GM12878 (cell line): ENCODE measurements around the gene OVOL3. TPM values are rescaled to one million over a fixed set of nuclear protein-coding genes. Genes with fewer than 3 reads are reported as not detected.

ENCODE experiments used
- ATAC-seq: fragments of 200-7000 bp; cut with Tn5 transposase; 3 replicates; pipeline ENCODE4 v1.9.1; 2020; ENCODE audit warnings: mild to moderate bottlenecking, moderate library complexity
- BruUV-seq: library from RNA; stranded (reverse); fragments of 400-500 nt; replicated peaks from 2 replicates; lab custom pipeline; 2021; lab: Mats Ljungman, UMichigan
- CTCF ChIA-PET: fragments of 300-600 bp; sonication (Branson Sonifier 250); formaldehyde crosslinking; extraction: SDS; loops from one replicate; lab custom pipeline; 2021; ENCODE audit warnings: inconsistent platforms; lab: Yijun Ruan, JAX
- POLR2A ChIA-PET: fragments of 350-600 bp; formaldehyde crosslinking; extraction: SDS; loops from one replicate; lab custom pipeline; 2021; ENCODE audit warnings: inconsistent platforms; lab: Charles Lee
- RAD21 ChIA-PET: fragments of 300-600 bp; sonication (Branson Sonifier 250); formaldehyde crosslinking; loops from one replicate; lab custom pipeline; 2023; ENCODE audit warnings: antibody characterized with exemption; ENCODE audit not compliant: unreplicated experiment; lab: Charles Lee
- SMC1A ChIA-PET: fragments of 300-600 bp; sonication (Branson Sonifier 250); formaldehyde crosslinking; loops from one replicate; lab custom pipeline; 2023; ENCODE audit not compliant: unreplicated experiment, uncharacterized antibody; lab: Charles Lee
- DNase-seq: peaks from one replicate; pipeline ENCODE4 v3.0.0-alpha.2; 2011; ENCODE audit warnings: low read depth, low spot score
- FAIRE-seq: peaks from 3 replicates; lab custom pipeline; 2011; peaks lifted over from hg19 to GRCh38; lab: Jason Lieb, UNC
- H2AFZ ChIP-seq: 2 replicates; pipeline ENCODE4 v1.6.0; 2011; ENCODE audit warnings: low read depth, low read length, control low read depth; ENCODE audit not compliant: control insufficient read depth
- H3K27ac ChIP-seq: 2 replicates; pipeline ENCODE4 v1.5.1; 2011; ENCODE audit warnings: control low read depth; ENCODE audit not compliant: control insufficient read depth, insufficient read depth
- H3K27me3 ChIP-seq, 2 experiments: replicated peaks in 1 of 2; 2 replicates each; pipeline versions ENCODE4 v1.6.0 to v1.6.1; 2011; ENCODE audit warnings: low read length in 1 of 2; ENCODE audit not compliant: control insufficient read depth in 2 of 2, insufficient read depth in 2 of 2
- H3K36me3 ChIP-seq, 2 experiments: 2 replicates each; pipeline ENCODE4 v1.5.1; 2011; ENCODE audit warnings: low read length in 1 of 2; ENCODE audit not compliant: control insufficient read depth in 2 of 2, insufficient read depth in 2 of 2
- H3K4me1 ChIP-seq: 2 replicates; pipeline ENCODE4 v1.6.1; 2011; ENCODE audit warnings: mild to moderate bottlenecking, low read length, moderate library complexity, mixed read lengths; ENCODE audit not compliant: control insufficient read depth, insufficient read depth
- H3K4me2 ChIP-seq: 2 replicates; pipeline ENCODE4 v1.6.0; 2011; ENCODE audit warnings: control low read depth; ENCODE audit not compliant: control insufficient read depth, insufficient read depth
- H3K4me3 ChIP-seq: fragments of 200-600 bp; sonication (generic); 2 replicates; pipeline ENCODE4 v1.5.1; 2016
- H3K79me2 ChIP-seq: 2 replicates; pipeline ENCODE4 v1.6.0; 2011; ENCODE audit warnings: low read length; ENCODE audit not compliant: control insufficient read depth, insufficient read depth
- H3K9ac ChIP-seq: 2 replicates; pipeline ENCODE4 v1.8.0; 2011; ENCODE audit warnings: low read length, control low read depth, mixed read lengths; ENCODE audit not compliant: control insufficient read depth, insufficient read depth
- H3K9me3 ChIP-seq: replicated peaks from 3 replicates; pipeline ENCODE4 v1.5.1; 2011; ENCODE audit warnings: mild to moderate bottlenecking, low read length; ENCODE audit not compliant: control insufficient read depth, insufficient read depth
- H4K20me1 ChIP-seq: 2 replicates; pipeline ENCODE4 v1.6.0; 2011; ENCODE audit not compliant: control insufficient read depth, insufficient read depth
- JUNB ChIP-seq: IDR thresholded peaks from 2 replicates; pipeline ENCODE4 v1.6.1; 2016; ENCODE audit warnings: antibody characterized with exemption, mild to moderate bottlenecking
- MEF2B ChIP-seq: fragments of 450-650 bp; IDR thresholded peaks from 2 replicates; pipeline ENCODE4 v1.6.1; 2018; ENCODE audit warnings: mild to moderate bottlenecking, moderate library complexity; ENCODE audit not compliant: partially characterized antibody, poor library complexity, severe bottlenecking
- POLR2A ChIP-seq: IDR thresholded peaks from 2 replicates; pipeline ENCODE4 v1.6.1; 2011; ENCODE audit warnings: low read depth, mild to moderate bottlenecking, low read length
- RFX5 ChIP-seq: IDR thresholded peaks from 2 replicates; pipeline ENCODE4 v1.6.1; 2011; ENCODE audit warnings: low read depth, low read length, improper control_type of control experiment
- SMC3 ChIP-seq: IDR thresholded peaks from 2 replicates; pipeline ENCODE4 v1.6.1; 2011; ENCODE audit warnings: low read length, improper control_type of control experiment, borderline replicate concordance
- SREBF1 ChIP-seq: IDR thresholded peaks from 2 replicates; pipeline ENCODE4 v1.6.1; 2012; ENCODE audit warnings: mild to moderate bottlenecking, low read length
- WGBS: methylation state at CpG from one replicate; pipeline ENCODE4 v1.1.6; 2016; ENCODE audit warnings: low lambda C conversion rate; ENCODE audit not compliant: insufficient replicate concordance, insufficient coverage; ENCODE audit errors: missing lambda C conversion rate; 5-methylcytosine and 5-hydroxymethylcytosine counted together
- in situ Hi-C: fragments of 300-500 bp; cut with MboI; formaldehyde crosslinking; loops from 9 replicates; pipeline ENCODE4 v1.14.3; 2018; ENCODE audit warnings: mixed read lengths
- intact Hi-C: fragments of 100-400 bp; cut with micrococcal nuclease; formaldehyde crosslinking; loops from one replicate; pipeline ENCODE4 v1.14.2; 2022; ENCODE audit not compliant: unreplicated experiment
- polyA plus RNA-seq, 11 experiments: library from polyadenylated mRNA; depleted of rRNA in 4 of 11; unstranded in 6 of 11; stranded (reverse) in 5 of 11; fragments of >200 nt; fragmentation: Nextera tagmentation in 4 of 11; fragmentation: Illumina TruSeq in 1 of 11; extraction: Ambion mirVana in 4 of 11; extraction: Trizol in 1 of 11; gene quantifications; 1 replicate in 1 of 11; 2 replicates in 10 of 11; pipeline versions ENCODE4 v1.2.1 to v1.2.3, GENCODE V29; 2011 to 2016; ENCODE audit warnings: inconsistent platforms in 2 of 11, missing spikeins in 2 of 11, low read depth in 1 of 11
- total RNA-seq, 4 experiments: library from RNA; depleted of rRNA in 3 of 4; stranded (reverse); fragments of >200 nt in 3 of 4; fragmentation: Illumina TruSeq in 1 of 4; extraction: Trizol in 1 of 4; gene quantifications; 2 replicates each; pipeline versions ENCODE4 v1.2.1 to v1.2.3, GENCODE V29; 2013 to 2021

Gene OVOL3
- total and polyA plus RNA-seq, 10 of the 15 experiments (the other 5 are each of a cell fraction or from before 2014, with no cell fraction given) = 0.43 TPM; not detected in 9

DNA sequence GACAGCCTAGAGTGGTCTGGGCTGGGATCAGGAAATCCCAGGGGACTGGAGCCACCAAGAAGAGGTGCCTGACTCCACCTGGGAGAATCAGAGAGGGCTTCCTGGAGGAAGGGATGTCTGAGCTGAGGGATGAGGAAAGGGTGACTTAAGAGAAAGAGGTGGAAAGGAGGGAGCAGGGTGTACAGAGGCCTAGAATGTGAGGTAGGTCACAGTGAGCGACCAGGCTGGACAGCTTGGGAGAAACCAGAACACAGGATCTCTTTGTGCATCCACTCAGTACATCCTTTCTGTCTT, 5.3 kb downstream of the OVOL3 start:
- DNase-seq = no peak
- H4K20me1 ChIP-seq = no peaks in the 10 kb centered on the region
- SMC1A ChIA-PET = interaction anchor here (2.4 to 2.9 kb wide), 2 partner anchors 11 to 99 kb away, joined by 11 to 12 read pairs; partner anchors contain the start of genes ZNF146 and ZNF565
- POLR2A ChIA-PET = interaction anchor here (0.6 to 1.1 kb wide), 2 partner anchors 9 to 17 kb away, joined by 4 read pairs; no protein-coding TSS in a partner anchor
- peak overlapping the region; percentile 73 for H3K9ac ChIP-seq
- RAD21 ChIA-PET = interaction anchor here (1.9 kb wide), 1 partner anchor 55 kb away, joined by 5 read pairs; no protein-coding TSS in a partner anchor
- intact Hi-C loops = loop anchor here (10.0 kb wide), 1 partner anchor 1259 kb away; the partner anchor contains the start of gene ZNF527
- no peaks in the 10 kb centered on the region for H3K9me3 ChIP-seq
- H2AFZ ChIP-seq = no peak overlapping the region; the same call in 1 of the 2 replicates
- peaks cover 24% of the 10 kb centered on the region for H3K79me2 ChIP-seq
- in situ Hi-C loops = loop anchor here (10.0 kb wide), 1 partner anchor 369 kb away; the partner anchor contains the start of gene ZNF566
- CTCF ChIA-PET = interaction anchor here (0.6 to 2.9 kb wide), 3 partner anchors 9 to 22 kb away, joined by 3 to 10 read pairs (median 3); no protein-coding TSS in a partner anchor
- H3K27ac ChIP-seq = peak overlapping the region; percentile 27; the same call in 1 of the 2 replicates
- FAIRE-seq = no peak
- peak overlapping the region; percentile 94 for H3K4me2 ChIP-seq
- peaks cover 4 to 7% of the 10 kb centered on the region in 2 experiments for H3K36me3 ChIP-seq
- no peak for TF ChIP-seq JUNB
- no peak for TF ChIP-seq RFX5
- no peak for TF ChIP-seq SMC3
- peak; percentile 40 for TF ChIP-seq MEF2B
- TF ChIP-seq, all 136 proteins: peak for 1
- H3K4me1 ChIP-seq = peaks cover 9% of the 10 kb centered on the region
- no peak for ATAC-seq
- peak overlapping the region; percentile 84 for H3K4me3 ChIP-seq
- 78% methylated on average over 1 of the region's 1 CpG for WGBS
- no peaks in the 10 kb centered on the region for H3K27me3 ChIP-seq
- no TSS peak for BruUV-seq

- Histone ChIP-seq H3K9ac (no peak overlapping the region), H4K20me1 (no peaks in the 10 kb centered on the region), H3K9me3 (no peaks in the 10 kb centered on the region), H3K4me3 (no peak overlapping the region), H3K36me3 (peaks cover 4 to 7% of the 10 kb centered on the region in 2 experiments), H3K4me1 (peaks cover 8% of the 10 kb centered on the region), H3K27ac (no peak overlapping the region), H3K4me2 (no peak overlapping the region), H3K27me3 (no peaks in the 10 kb centered on the region), H3K79me2 (peaks cover 13% of the 10 kb centered on the region), H2AFZ (no peak overlapping the region)
- WGBS = 96% methylated on average over 21 of the region's 26 CpGs
- ATAC-seq = no peak
- intact Hi-C loops = loop anchor here (10.0 kb wide), 1 partner anchor 1094 kb away; the partner anchor contains the start of genes ZNF383 and ZNF585B
- in situ Hi-C loops = loop anchor here (10.0 kb wide), 1 partner anchor 974 kb away; no protein-coding TSS in a partner anchor
- no peak for FAIRE-seq
- TF ChIP-seq SREBF1 = no peak
- 0 out of 2 replicates have a peak, but pooled peaks have one; percentile 13 for TF ChIP-seq POLR2A
- ChIA-PET POLR2A (no interaction called here), SMC1A (interaction anchor here (1.3 kb wide), 1 partner anchor 10 kb away, joined by 3 read pairs; no protein-coding TSS in a partner anchor), RAD21 (no interaction called here), CTCF (interaction anchor here (1.8 kb wide), 1 partner anchor 8 kb away, joined by 5 read pairs; no protein-coding TSS in a partner anchor)
- DNase-seq = no peak
- no TSS peak for BruUV-seq
Measured at GRCh38 chr19:36120092-36120983, 9.4 kb downstream of the OVOL3 start.
